GM03348 (cell line): Measurements from ENCODE around the gene SLC24A3.

Experiments used
- DNase-seq: peaks from one replicate; pipeline ENCODE4 v3.0.0; 2012; ENCODE audit warnings: low spot score

The SLC24A3 gene

DNA sequence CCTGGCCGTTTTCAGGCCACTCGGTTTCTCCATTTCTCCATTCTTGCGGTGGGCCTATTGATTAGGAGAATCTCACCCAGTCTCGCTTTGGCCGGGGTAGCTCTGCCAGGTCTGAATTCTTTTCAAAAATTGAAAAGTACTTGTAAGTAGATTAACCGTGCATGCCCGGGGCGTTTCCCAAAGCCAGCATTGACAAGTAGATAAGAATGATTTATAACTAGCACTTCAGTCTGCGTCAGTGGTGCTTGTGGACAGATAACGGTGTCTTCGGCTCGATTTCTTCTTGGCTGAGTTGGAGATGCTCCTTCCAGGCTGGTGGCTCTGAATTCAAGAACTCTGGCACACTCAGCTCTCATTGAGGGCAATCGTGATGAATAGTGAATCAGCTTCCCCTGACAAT is 29.0 kb downstream of the SLC24A3 start:
- DNase-seq: no peak

DNA sequence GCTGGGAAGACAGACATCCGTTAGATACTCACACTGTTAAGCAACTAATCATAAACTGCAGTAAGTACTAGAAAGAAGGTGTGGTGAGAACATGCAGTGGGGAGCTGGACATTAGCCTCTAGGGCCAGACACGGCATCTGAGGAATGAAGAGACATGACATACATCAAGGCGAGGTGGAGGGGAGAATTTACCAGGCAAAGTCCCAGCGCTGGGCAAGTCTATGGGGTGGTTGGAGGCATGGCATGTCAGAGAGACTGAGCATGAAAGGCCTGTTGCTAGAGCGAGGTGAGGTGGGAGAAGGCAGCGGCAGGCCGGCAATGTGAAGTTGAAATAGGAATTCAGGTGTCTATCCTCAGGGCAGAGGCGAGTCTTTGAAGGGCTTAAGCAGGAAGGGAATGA is 31.8 kb downstream of the SLC24A3 start:
- no peak for DNase-seq

DNA sequence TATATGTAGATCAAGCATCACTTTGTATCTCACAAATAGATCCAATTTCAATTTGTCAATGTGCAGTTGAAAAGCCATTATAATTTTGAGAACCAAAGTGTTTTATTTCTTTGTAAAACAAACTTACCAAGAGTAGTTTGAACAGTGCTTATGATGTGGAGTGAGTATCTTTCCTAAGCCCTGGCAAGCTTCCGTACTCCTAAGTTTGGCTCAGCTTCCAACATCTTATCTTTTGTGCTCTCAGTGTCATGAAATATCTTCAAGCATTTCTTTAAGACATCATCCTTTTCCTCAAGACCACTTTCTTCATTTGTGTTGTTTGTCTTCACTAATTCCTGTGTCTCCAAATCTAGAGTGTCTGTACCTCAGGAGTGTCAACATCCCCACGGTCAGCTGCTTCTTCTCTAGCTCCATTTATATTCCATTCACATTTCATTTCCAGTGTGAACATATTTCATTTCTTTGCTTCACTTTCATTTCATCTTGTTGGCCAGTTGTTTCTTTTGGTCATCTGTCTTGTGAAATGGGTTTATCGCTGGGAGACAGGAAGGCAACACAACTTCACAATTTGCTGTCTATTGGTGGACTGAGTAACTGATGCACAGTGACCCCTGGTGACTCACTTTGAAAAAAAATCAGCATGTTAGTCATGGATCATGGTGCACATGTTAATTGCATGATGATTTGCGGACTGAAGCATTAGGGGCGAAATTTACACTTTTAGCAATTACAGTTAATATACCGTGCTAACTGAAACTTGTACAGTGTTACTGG is 36.9 kb downstream of the SLC24A3 start:
- no peak for DNase-seq

DNA sequence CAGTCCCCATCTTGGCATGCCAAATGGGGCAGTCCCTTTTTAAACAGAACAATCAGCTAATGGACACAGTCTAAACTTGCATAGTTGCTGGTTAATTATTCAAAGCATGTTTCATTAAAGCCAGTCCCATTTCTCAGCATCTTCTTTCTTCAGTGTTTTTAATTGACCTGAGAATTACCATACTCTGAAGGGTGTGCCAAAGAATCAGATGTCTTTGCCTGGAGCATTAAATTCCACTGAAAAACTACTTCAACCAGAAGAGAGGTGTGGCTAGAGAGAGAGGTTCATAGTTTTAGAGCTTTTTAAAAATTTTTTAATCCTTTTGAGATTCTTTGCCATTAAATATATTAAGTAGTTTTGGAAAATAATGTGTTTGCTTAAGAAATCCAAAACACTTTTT is 37.9 kb downstream of the SLC24A3 start:
- DNase-seq: no peak

DNA sequence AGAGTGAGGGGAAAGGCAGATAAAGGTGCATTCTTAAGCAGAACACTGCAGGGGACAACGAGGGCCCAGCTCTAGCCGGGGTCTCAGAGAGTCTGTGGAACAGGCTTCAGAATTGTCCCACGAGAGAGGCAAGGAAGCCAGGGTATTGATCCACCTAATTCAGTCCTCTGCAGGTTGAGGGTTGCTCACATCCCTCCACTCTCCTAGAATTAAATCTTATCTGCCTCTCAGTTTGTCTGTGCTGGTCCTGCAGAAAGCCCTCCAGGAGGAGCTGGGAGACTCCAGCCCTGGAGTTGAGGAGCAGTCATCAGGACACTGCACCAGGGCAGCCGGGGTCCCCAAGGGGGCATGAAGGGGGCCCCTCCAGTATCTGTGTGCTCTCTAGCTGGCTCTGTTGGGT is 39.1 kb downstream of the SLC24A3 start:
- no peak for DNase-seq

DNA sequence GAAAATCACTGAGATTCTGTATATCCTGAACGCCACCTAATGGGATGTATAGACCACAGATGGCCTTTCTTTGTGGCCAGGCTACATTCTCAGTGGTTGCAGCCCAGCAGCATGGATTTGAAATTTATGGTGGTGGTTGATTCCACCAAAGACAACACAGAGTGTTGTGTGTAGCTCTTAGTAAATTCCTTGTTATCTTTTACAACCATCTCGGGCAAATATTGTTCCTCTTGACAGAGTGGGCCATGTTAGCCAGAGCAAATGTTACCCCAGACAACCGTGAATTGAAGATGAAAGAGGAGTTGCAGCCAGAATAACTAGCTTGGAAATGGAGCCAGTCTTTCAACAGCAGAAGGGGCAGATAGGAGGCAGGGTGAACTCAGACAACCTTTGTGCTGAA is 39.5 kb downstream of the SLC24A3 start:
- no peak for DNase-seq

DNA sequence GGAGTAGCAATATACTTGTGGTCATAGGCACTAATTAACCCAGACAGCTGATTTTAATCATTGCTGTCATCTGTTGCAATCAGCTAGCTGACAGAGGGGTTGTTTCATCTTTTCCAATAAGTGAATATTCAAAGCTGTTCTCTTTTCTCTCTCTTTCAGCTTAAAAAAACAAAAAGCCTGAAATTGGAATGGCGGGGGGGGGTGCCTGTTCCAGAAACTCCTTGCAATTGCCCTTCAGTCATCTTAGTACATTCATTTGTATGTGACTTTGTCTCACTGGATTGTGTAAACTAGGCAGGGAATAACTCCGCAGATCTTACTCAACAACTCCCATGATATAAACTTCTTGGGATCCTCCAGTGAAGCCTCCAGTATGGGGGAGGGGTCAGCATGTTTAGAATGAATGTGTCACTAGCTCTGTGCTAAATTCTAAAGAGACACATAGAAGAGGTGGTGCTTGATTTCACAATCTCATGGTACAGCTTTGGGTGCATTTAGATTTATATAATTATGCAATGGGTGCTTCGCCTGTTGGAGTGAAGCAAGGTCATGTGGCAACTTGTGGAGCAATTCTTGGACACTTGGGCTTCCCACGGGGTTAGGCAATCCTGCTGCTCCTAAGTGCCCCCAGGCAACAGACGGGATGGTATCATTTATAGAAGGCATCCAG is 40.1 kb downstream of the SLC24A3 start:
- DNase-seq: no peak

DNA sequence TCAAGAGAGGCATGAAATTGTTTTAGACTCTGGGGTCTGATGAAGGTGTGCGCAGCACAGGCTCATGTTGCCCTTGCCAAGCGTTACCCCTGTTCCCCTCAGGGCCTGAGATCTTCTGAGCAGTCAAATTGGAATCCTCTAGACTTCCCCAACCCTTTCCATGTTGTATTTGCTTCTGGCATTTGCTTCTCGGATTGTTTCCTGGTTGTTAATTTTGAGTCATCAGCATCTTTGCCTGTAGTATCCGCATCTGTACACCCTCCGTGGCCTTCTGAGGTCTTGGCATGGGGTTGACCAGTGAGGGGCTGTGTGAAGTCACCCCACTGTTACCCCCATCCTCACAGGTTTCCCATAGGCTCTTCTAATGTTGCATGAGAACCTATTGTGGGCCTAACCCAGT is 40.9 kb downstream of the SLC24A3 start:
- DNase-seq: no peak

DNA sequence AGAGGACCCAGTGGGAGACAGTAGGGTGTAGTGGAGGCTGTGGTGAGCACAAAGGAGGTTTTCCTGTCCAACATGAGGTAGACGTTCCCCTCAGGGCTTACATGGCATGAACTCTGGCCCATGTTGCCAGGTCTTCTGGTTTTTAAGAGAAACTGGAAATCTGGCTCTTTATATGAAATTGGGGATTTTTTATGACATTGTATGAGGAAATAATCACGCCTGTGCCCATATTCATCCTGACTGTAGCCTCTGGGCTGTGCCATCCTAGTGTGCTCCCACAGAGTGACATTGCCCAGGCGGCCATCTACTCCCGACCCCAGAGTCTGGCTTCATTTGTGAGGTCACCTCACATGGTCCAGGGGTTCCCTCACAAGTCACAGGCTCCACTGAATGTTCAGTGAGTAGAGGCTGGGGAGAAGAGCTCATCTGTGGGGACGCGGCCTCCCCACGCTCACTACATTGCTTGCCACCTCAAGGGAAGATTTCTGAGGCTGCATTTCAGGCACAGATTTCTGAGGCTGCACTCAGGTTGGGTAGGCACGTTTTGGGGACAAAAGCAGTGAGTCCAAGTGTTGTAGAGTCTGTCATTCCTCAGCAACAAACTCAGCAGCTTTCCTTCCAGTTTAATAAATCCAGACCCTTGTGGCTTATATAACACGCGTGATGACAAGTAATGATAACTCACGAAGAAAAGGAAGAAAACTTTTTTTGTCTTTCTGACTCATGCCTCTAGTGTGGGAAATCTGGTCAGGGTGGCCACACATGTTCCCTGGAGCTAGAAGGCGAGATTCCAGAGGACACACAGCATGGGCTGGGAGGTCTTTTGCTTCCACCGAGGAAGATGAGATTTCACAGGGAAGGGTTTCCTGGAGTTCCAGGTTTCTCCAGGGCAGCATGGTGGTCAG is 41.7 kb downstream of the SLC24A3 start:
- DNase-seq: no peak

DNA sequence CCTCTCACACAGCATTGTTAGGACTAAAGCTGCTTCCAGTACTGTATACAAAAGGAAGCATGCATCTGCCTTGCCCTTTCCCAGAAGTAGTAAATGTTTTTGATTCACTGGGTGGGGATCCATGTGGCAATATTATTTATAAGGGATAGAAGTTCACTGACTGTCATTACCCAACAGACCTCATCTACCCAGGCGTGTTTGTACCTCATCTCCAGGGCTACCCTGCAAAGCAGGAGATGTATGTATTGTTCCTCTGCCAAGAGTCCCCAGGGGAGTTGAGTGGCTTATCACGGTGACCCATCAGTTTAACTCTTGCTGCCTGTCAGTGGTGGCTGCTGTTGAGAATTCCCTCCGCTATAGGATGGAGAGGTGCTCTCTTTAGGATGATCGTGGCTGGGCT is 42.5 kb downstream of the SLC24A3 start:
- no peak for DNase-seq

DNA sequence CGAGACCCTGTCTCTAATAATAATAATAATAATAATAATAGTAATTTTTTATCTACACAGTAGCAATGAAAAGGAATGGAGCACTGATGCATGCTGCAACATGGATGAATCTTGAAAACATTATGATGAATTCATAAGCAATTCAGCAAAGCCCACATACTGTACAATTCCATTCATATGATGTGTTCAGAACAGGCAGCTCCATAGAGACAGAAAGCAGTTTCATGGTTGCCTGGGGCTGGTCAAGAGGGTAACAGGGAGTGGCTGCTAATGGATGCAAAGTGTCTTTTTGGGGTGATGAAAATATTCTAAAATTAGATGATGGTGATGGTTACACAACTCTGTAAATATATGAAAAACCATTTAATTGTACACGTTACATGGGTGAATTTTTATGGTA is 43.6 kb downstream of the SLC24A3 start:
- DNase-seq: no peak

DNA sequence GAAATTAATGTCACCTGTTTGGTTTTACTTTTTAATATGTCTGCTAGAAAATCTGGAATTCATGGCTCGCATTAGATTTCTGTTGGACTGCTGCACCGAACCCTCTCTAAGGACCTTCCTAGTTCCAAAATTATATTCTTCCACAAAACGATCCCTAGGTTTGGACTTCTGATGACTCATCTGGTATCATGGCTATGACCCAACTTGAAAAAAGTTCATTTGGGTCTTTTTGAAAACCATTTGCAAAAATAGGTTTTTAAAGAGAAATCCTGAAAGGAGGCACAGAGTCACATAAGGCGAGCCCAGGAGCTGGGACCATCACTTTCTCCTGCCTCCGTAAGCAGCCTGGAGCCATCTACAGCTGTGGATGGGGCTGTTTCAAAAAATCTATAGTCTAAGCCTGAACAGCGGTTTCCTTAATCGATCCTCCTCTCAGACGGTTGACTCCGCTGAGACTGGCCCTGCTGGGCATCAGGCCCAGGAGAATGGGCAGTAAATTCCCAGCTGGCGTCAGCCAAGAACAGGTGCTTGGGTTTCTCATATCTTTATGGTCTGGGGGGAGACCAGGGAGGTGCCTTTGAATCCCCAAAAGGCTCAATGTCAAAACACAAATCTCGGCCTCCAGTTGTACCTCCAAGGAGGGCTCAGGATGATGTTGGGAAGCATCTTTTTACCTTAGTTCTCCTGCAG is 44.6 kb downstream of the SLC24A3 start:
- DNase-seq: no peak

DNA sequence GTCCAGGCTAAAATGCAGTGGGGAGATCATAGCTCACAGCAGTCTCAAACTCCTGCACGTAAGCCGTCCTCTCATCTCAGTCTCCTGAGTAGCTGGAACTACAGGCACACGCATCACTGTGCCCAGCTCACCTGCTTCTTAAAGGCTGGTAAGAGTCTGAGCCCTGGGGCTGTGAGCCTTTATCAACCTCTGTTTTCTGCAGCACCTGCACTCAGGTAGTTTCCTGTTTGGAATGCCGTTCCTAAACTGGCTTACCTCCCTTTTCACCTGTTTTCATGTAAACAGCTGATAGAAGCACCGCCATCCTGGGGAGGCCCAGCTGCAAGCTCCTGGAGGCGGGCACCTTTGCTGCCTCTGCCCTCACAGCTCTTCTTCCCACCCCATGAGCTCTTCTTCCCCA is 45.4 kb downstream of the SLC24A3 start:
- no peak for DNase-seq

DNA sequence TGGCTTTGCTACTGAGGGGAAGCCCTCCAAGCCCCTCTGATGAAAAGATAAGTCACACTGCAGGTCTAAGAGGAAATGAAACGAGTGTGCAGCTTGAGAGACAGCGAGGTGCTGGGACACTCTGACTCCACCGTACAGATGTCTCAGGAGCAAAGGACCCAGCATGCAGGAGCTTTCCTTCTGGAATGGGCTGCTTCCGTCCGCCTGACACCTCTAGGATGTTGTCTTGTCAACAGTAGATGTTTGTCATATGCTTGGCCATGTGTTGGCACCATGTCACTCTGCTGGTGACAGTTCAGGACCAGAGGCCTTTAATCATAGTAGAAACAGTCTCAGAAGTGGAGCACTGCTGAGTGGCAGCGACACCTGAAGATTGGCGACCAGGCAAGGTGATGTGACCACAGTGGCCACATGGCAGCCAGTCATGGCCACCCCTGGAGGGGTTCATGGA is 46.7 kb downstream of the SLC24A3 start:
- no peak for DNase-seq

DNA sequence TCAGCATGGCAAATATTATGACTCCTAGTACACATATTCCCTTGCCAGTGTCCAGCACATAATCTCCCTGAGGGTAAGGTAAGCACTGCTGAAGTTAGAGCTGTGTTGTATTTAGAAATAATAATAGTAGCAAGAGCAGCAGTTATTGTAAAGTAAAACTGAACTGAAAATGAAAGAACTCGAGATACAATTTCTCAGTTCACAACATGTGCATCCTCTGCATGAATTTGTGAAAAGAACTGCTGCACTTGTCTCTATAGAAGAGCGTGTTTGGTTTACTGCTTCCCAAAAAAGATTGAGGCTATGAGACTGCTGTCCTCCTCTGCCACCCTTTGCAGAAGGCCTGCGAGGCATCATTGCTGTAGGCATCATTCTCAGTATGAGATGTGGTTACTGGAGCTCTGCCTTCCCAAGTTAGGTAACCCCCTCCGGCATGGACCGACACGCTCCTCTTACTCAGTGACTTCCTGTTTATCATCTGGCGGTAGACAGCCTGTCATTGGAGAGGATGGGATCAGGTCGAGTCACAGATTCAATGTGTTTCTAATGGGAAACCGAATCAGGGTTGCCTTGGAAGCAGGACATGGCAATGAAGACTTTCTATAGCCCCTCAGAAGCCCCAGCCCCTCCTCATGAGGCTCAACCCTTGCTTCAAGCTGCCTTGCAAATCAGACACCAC is 48.1 kb downstream of the SLC24A3 start:
- no peak for DNase-seq

DNA sequence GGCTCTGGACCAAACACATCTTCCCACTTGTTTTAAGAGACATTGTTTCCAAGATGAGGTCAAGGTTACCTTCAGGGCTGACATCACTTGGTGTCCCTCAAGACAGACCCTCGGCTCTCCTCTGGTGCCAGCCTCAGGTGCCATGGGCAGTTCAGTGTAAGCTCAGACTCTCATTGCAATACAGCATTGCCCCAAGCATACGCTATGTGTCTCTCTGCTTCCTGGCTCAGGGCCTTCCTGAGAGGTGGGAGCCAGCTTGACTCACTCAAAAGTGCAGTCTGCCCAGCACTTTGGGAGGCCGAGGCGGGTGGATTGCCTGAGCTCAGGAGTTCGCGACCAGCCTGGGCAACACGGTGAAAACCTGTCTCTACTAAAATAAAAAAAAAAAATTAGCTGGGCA is 51.7 kb downstream of the SLC24A3 start:
- DNase-seq: no peak

DNA sequence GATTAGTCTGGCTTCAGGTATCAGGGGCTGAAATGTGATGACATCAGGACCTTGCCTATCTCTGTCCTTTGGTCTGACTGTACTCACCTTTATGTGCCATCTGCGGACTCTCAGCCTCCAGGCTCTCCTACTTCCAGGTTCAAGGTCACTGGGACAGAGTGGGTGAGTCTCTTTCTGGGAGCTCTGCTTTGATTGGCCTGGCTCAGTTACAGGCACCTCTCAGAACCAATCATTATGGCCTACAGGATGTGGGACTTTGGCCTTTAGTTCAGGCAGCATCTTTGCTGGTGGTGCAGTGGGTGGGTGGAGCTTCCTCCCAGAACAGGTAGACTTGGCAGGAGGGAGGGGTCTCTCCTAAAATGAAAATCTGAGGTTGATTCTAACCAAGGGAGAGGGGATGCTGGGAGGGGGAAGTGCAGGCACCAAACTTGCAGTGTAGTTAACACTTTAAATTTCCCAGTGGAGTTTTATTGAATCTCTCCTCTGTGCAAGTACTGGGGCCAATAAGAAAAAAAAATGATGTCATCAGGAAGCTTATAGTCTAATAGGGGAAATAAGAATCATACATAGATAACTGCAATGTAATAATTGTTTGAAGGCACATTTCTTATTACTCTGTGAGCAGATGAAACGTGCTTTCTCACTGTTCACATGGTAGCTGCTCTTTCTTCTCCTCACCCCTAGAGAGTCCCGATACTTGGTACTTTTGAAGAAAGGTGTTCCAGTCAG is 53.4 kb downstream of the SLC24A3 start:
- DNase-seq: no peak

DNA sequence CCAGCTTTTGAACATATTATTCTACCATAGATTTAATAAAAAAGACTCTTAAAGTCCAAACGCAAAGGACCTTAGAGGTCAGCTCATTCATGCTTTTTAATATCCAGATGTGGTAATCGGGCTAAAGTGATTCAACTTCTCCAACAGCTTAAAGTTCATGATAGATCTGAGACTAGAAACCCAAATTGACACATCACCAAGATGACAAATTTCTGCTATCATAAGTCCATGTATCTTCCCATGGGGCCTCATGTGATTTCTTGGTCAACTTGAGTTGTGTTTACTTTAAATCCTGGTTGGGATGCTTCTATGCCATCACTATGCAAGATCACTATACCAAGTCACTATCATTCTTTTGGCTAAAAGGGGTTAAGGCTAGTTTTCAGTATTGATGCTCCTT is 56.0 kb downstream of the SLC24A3 start:
- no peak for DNase-seq

DNA sequence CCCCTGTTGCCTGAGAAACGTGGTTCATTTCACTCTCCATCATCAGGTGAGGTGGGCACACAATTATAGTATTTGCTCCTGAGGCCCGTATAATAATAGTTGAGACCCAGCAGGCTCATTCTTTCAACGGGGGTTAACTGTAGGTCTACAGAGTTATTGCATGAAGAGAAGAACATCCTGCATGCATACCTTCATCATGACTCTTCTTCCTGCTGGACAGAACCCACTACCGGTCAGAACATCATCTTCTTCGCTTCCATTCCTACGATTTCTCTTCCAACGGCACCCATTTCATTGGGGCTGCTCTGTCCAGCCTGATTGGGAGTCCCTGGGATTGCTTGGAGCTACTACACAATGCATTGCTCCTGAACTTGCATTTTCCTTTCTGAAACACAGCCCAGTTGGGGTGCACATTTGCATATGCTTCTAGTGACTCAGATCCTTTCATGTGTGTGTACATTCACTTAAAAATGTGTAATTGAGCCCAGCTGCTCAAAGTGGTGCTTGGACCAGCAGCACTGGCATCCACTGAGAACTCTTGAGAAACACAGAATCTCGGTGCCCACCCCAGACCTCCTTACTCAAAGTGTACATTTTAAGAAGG is 57.4 kb downstream of the SLC24A3 start:
- DNase-seq: no peak

DNA sequence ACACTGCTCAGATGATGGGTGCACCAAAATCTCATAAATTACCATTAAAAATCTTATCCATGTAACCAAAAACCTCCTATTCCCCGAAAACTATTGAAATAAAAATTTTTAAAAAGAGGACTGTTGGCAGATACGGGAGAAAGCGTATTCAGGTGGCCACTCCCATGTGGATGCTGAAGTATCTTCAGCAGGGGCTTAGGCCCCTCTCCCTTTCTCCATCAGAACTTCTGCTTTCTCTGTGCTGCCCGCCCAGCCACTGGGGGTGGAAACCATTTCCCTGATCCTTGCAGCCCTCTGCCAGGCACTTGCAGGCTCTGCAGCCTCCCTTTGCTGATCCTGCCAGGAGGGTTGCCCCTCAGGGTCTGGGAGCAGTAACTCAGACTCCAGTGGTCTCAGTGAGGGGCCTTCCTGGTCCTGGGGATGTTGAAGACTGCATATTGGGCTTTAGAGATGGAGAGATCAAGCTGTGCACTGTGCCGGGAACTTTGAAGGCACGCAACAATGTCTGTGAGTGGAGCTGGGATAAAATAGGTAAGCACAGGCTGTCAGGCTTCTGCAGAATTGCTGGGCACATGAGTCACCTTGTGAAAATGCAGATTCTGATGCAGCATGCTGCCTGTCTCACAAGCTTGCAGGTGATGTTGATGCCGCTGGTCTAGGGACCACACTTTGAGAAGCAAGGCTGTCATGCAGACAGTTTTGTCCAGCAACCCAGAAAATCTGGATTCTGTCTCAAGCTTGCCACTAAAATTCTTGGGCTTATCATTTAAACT is 59.6 kb downstream of the SLC24A3 start:
- no peak for DNase-seq
